Embryonic facial prominence (tissue), 1 donor: Measurements from ENCODE around the gene FBRS.
"Not testable (repeated sequence)": the region's sequence is repeated elsewhere in the genome, so short reads cannot be mapped to it uniquely, and the experiment has no call there.

Source experiments
- DNase-seq: peaks from one replicate; pipeline ENCODE4 v3.0.0-alpha.2; 2016; ENCODE audit errors: extremely low spot score

The FBRS gene

GRCh38 chr16:30657866-30658730 lies at the start of gene FBRS:
Gene FBRS, plus strand, starts transcription at chr16:30658431. Its CDS starts 1,088 bp downstream, at chr16:30659519.
- peak; percentile 99 for DNase-seq

- DNase-seq: no peak
Observed at GRCh38 chr16:30609002-30609925, 49.0 kb upstream of the FBRS start.

GRCh38 chr16:30609926-30610839 lies 48.0 kb upstream of the FBRS start, which contains the start of gene ZNF689:
Gene ZNF689, minus strand, starts transcription at chr16:30610389. Its CDS starts 348 bp downstream, at chr16:30610041.
- DNase-seq: peak; percentile 95

- DNase-seq: no peak
Observed at GRCh38 chr16:30615358-30616091, 42.7 kb upstream of the FBRS start.

- DNase-seq: no peak
Observed at GRCh38 chr16:30619202-30619601, 39.0 kb upstream of the FBRS start.

GRCh38 chr16:30619638-30620037 lies 38.6 kb upstream of the FBRS start:
- no peak for DNase-seq

GRCh38 chr16:30620169-30620568 lies 38.1 kb upstream of the FBRS start:
- DNase-seq: no peak

- DNase-seq: no peak
Observed at GRCh38 chr16:30621765-30622164, 36.5 kb upstream of the FBRS start.

- DNase-seq: no peak
Observed at GRCh38 chr16:30622455-30623032, 35.7 kb upstream of the FBRS start.

GRCh38 chr16:30623536-30624283 lies 34.5 kb upstream of the FBRS start:
- DNase-seq: no peak

- DNase-seq: no peak
Observed at GRCh38 chr16:30626236-30626635, 32.0 kb upstream of the FBRS start.

GRCh38 chr16:30628628-30629540 lies 29.3 kb upstream of the FBRS start:
- DNase-seq: peak; percentile 45

- DNase-seq: not testable (repeated sequence)
Observed at GRCh38 chr16:30632454-30632853, 25.8 kb upstream of the FBRS start.

- DNase-seq: no peak
Observed at GRCh38 chr16:30633526-30633925, 24.7 kb upstream of the FBRS start.

- DNase-seq: no peak
Observed at GRCh38 chr16:30636599-30636998, 21.6 kb upstream of the FBRS start.

- not testable (repeated sequence) for DNase-seq
Observed at GRCh38 chr16:30637139-30637538, 21.1 kb upstream of the FBRS start.

- no peak for DNase-seq
Observed at GRCh38 chr16:30637944-30638343, 20.3 kb upstream of the FBRS start.

- DNase-seq: no peak
Observed at GRCh38 chr16:30641378-30641982, 16.8 kb upstream of the FBRS start.
